OCI-M2 (cell line): ENCODE results near the gene GADD45B.
"Not testable (repeated sequence)": the region's sequence is repeated elsewhere in the genome, so short reads cannot be mapped to it uniquely, and the experiment has no call there.

ENCODE experiments used
- DNase-seq: peaks from one replicate; lab custom pipeline; 2025; ENCODE audit not compliant: unreplicated experiment; lab: John Stamatoyannopoulos, UW

Gene GADD45B

DNA sequence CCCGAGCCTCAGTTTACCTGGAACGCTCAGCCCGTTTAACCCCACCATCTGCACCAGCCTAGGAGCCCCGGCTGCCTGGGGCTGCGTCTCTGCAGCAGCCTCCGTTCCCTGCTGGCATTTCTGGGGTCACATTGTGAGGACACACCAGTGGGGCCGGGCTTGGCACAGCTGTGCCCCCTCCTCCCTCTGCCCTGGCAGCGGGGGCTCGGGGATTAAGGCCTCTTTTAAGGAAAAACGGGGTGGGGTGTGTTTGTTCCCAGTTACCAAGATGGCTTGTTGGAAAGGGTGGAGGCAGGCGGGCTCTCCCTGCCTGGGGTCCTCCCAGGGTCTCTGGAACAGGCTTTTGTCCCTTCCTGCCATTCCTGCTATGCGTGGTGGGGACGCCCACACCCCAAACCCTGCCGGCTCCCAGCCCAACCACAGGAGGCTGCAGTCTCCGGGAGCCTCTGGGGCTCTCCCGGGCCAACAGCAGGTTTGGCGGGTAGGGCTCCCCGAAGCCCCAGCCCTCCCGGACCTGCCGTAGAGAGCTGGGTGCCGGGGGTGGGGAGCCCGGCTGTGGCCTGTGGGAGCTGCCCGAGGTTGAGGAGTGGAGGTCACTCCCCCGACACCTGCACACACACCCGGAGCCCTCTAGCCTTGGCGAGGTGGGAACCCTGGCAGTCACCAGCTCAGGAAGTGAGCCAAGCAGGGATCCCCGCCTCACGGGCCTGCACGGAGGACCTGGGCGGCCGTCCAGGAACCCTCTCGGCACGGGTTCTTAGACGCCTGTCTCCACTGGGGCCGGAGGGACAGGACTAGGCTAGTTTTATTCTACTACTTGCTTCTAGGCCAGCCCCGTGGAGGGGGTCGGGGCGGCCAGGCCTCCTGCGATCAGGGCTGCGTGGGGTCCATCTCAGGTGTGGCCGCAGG lies 36.9 kb downstream of the GADD45B start:
- DNase-seq, result no peak

DNA sequence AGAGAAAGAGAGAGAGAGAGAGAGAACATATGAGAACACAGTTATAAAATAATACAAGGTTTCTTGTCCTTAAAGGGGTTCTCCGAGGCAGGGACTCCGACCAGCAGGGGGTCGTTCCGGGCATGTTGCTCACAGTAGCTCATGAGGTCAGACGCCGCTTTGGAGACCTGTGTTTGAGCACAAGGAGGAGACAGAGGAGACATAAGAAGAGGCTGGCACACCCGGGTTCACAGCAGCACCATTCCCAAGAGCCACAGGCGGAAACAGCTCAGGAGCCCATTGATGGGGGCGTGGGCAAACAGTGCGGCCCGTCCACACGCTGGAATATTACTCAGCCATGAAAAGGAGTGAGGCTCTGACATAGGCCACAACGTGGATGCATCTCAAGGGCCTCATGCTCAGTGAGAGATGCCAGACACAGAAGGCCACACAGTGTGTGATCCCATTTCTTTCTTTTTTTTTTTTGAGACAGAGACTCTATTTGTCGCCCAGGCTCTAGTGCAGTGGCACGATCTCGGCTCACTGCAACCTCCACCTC lies 39.1 kb downstream of the GADD45B start:
- DNase-seq, result no peak

DNA sequence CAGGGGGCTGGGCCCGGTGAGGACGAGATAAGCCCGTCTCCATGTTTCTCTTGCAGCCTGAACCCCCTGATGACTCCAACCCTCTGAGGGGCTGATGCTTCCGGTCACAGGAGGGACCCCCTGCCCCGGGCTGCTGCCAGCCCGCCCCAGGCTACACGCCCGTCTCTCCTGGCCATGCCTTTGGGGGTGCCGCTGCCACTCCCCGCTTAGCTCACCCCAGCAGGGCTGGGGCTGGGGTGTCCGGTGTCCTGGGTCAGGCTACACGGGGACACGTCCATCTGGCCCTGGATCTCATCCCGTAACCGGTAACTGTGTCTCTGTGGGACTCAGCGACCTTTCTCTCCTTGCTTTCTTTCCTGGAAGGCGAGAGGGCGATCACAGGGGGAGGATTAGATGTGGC lies 40.8 kb downstream of the GADD45B start:
- no peak for DNase-seq

DNA sequence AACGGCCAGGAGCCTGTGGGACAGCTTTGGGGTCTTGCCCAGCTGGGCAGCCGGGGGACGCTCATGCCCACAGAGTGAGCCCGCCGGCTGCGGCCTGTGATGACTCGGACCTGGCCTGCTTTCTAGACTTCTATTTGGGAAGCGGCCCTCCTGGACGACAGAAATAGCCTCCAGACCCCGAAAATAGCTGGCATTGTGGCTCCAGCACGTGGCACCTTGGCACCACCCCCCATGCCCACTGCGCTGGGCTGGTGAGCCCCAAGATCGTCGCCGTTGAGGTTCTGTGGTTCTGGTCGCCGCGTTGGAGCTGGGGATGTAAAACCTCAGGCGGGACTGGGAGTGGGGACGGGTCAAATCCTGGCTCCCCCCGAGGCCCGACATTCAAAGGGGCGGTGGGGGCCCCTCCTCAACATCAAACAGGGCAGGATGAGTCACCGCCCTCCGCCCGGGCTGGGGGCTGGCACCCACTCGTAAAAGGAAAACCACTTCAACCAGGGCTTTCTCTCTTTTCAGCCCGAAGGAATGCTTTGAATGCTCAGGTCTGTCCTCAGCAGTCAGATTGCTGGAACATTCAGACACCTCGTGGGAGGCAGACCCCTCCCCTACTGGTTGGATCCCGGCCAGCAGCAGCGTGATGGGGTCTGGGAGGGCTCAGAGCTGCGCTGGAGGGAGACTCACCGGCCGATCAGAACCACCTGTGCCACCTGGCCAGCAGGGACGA lies 42.1 kb downstream of the GADD45B start:
- no peak for DNase-seq

DNA sequence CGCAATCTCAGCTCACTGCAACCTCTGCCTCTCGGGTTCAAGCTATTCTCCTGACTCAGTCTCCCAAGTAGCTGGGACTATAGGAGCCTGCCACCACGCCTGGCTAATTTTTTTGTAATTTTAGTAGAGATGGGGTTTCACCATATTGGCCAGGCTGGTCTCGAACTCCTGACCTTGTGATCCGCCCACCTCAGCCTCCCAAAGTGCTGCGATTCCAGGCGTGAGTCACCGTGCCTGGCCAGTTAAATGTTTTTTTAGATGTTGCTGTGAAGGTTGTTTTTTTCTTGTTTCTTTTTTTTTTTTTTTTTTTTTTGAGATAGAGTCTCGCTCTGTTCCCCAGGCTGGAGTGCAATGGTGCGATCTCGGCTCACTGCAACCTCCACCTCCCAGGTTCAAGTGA lies 42.9 kb downstream of the GADD45B start:
- DNase-seq, result not testable (repeated sequence)

DNA sequence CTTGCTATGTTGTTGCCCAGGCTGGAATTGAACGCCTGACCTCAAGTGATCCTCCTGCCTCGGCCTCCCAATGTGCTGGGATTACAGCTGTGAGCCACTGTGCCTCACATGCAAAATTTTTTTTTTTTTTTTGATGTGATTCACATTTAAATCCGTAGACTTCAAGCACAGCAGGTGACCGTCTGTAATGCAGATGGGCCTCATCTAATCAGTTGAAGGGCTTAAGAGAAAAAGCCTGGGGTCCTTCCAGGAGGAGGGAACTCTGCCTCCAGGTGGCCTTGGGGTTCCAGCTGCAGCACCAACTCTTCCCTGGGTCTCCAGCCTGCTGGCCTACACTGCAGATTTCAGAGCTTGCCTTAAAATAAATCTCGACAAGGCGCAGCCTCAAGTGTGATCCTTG lies 43.6 kb downstream of the GADD45B start:
- no peak for DNase-seq

DNA sequence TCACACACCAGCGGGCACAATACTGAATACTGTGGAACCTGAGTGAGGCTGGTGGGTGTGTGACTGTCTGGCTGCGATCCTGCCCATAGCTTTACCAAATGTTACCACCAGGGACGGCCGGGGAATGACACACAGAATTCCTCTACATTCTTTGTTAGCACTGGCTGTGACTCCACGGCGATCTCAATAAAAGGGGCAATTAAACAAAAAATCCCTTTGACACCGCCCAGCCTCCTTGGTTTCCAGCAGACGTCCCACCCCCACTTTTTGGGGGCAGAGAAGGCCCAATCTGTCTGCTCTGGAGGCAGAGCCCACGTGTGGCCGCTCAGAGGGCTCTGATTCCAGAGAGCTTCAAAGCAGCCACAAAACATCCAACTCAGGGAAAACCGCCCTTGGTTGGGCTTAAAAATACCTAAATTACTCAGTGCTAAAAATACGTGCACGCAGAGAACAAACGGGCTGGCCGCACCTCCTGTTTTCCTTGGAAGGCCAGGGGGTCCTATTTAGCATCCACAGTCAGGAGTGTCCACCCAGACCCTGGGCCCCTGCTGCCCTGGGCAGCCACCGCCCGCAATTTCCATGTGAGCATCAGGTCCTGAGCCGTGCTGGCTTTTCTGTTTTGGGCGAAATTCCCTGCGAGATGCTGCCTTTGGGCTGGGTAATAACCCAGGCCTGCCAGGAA lies 47.8 kb downstream of the GADD45B start:
- DNase-seq, result no peak

DNA sequence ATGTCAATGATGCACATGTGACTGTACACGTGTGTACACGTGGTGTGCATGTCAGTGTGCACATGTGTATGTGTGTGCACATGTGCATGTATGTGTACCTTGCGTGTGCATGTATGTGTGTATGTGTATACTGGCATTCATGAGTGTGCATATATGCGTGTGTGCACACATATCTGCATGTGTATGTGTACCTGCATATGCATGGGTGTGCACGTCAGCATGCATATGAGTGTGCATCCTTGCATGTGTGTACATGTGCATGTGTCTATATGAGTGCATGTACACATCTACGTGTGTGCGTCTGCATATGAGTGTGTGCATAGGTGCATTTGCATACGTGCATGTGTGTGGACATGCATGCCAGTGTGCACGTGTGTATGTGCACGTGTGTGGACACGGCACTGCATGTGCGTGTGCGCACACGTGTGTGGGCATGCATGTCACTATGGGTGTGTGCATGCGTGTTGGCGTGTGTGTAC lies 48.5 kb downstream of the GADD45B start:
- DNase-seq, result no peak

DNA sequence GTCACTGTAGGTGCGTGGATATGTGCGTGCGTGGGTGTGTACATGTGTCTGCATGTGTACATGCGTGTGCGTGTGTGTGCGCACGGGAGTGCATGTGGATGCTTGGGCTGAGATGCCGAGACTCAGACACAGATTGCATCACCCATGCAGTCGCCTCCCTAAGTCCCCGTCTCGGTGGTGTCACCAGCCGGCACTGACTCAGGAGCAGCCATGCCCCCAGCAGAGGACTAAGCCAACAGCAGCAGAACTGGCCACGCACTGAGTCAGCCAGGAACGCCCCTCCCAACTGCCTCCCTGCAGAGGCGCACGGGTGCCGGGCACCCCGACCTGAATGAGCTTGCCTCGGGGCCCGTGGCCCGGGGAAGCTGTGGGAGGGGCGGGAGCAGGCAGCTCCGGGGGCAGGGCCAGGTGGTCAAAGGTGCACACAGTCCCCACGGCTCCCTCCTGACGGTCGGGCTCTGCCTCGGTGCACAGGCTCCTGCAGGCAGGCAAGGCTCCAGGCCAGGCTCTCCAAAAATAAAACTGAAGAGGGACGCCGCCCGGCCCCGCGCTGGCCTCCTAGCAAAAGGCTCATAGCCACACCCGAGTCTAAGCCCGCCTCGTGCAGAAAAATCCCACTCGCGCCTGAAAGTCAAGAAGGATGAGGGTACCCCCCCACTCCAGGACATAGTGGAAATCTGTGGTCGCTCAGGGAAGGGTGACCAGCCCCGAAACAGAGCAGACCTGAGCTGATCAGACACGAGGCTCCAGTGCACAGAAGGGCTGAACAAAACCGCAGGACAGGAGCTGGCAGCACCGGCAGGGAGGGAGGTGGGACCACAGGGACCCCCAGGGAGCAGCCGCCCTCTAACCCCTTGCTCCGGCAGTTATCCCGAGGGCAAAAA lies 49.2 kb downstream of the GADD45B start:
- DNase-seq, result no peak

DNA sequence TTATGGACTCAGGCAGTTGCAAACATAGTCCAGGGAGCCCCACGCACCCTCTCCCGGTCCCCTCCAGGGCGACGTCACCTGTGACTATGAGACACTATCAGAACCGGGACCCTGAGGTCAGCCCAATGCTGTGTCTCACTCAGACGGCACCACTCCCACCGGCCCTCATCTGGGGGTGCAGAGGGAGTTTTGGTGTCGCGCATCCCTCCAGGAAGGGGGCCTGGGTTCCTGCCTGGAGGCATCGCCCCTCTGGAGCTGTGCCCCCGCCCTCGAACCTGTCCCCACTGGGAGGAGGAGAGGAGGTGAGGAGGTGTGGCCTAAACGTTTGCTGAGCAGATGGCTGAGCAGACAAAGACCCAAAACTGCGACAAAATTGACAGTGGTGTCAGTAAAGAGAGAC lies 51.2 kb downstream of the GADD45B start:
- no peak for DNase-seq

DNA sequence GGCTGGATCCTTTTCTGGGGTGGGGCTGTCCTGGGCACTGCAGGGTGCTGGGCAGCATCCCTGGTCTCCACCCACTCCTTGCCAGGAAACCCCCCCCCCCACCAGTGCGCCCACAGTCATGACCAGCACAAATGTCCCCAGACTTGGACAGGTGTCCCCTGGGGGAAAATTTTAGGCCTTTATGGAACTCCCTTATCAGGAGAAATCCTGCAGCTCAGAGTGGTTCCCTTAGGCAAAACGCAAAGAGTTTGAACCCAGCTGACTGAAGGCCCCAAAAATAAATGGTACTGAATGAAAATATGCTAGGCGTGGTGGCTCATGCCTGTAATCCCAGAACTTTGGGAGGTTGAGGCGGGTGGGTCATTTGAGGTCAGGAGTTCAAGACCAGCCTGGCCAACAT lies 51.8 kb downstream of the GADD45B start:
- DNase-seq, result no peak
